KG1 (cell line): Measurements from ENCODE around the gene CLK2.
"Not testable (repeated sequence)": the region's sequence is repeated elsewhere in the genome, so short reads cannot be mapped to it uniquely, and the experiment has no call there.

ENCODE experiments used
- DNase-seq: peaks from one replicate; lab custom pipeline; 2025; lab: John Stamatoyannopoulos, UW

The CLK2 gene

DNA sequence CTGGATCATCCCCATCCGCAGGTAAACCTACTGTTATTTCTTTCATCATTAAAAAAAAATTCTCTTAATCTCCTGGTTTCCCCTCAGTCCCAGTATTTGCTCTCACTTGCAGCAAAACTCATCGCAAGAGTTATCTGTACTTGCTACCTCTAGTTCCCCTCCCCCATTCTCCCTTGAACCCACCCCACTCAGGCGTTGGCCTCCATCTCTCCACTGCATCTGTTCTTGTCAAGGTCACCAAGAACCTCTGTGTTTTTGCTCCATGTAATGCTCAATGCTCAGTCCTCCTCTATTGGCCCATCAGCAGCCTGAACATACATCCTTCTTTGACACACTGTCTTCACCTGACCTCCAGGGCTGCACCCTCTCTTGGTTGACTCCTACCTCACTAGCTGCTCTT is 23.4 kb upstream of the CLK2 start:
- no peak for DNase-seq

DNA sequence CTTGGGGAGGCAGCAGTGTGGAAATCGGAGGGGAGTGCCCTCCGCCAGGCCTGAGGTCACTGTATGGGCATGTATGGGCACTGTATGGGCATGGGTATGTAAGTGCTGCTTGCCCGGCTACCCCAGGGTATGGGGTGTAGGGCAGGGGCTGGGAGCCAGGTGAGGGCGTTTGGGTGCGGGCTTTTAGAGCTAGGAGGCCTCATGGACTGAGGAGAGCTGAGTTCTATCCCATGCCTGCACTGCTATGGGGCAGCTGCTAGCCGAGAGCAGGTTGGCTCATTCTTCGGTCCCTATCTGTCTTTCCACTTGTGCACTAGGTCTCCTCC is 22.6 kb upstream of the CLK2 start:
- no peak for DNase-seq

DNA sequence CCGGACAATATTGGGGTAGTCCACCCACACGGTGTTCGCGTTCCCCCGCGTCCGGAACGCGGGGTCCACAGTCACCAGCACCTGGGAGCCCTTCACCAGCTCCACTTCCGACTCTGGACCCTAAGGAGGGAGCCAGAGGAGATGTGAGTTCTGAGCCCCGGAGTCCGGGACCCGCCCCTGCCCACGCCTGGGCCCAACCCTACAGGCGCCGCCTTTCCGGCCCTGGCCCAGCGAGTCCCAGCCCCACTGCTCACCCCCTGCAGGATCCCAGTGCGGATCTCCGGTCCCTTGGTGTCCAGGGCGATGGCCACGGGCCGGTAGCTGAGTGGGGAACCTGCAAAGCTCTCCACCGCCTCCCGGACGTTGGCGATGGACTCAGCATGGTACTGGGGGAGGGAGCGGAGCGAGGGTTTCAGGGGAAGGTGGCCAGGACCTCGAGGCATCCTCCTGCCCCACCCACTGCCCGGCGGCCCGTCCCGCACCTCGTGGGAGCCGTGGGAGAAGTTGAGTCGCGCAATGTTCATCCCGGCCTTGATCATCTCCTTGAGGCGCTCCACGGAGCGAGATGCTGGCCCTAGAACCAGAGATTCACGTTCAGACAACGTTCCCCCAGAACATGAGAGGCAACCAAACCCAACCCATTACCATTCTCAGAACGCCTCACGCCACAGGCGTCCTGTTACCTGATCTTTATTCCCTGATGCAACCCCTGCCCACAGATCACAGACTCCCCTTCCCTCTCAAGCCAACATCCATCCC is 22.1 kb upstream of the CLK2 start:
- no peak for DNase-seq

DNA sequence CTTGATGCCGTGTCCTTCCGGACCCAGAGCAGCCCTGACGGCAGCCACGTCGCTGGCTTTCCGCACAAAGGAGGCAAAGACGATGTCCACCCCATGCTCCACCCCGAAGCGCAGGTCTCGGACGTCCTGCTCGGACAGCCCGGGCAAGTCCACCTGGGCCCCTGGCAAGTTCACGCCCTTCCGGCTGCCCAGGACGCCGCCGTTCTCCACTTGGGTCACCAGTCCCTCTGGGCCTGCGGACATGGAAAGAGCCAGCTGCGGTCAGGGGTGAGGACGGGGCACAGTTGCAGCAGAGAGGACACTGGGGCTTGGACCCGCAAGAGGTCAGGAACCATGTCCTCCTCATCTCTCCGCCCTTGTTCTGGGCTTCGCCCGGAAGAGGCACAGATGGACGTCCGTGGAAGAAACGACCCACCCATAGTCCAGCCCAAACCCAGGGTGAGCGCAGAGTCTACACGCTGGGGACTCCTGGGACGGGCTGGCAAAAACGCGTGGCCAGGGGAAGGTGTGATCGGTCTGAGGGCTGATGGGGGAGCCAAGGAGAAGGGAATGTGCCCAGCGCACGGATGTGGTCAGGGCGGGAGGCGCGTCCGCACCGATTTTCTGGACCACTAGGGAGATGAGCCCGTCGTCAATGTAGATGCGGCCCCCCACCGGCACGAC is 21.3 kb upstream of the CLK2 start:
- DNase-seq = no peak

DNA sequence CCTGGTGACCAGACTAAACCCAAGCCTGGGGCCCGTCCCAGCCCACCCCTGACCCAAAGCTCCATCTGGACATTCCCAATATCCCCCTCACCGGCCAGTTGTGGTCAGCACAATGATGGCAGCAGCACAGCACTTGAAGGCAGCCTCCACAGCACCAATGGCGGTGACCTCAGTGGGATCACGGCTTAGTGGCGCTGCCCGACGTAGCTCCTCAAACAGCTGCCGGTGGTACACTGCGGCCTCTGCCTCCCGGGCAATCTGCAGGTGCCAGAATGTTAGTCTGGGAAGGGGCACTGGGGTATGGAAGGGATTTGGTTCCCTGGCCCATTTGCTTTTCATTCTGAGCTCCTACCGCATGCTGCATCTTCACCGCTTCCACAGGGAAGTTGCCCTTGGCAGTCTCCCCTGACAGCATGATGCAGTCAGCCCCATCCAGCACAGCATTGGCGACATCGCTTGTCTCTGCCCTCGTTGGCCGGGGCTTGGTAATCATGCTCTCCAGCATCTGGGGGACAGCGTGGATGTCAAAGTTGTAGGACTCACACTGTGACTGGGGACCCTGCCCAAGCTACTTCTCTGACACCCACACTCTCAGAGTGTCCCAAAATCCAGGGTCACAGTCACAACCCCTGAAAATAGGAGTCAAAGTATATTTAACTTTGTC is 19.9 kb upstream of the CLK2 start:
- DNase-seq = no peak

DNA sequence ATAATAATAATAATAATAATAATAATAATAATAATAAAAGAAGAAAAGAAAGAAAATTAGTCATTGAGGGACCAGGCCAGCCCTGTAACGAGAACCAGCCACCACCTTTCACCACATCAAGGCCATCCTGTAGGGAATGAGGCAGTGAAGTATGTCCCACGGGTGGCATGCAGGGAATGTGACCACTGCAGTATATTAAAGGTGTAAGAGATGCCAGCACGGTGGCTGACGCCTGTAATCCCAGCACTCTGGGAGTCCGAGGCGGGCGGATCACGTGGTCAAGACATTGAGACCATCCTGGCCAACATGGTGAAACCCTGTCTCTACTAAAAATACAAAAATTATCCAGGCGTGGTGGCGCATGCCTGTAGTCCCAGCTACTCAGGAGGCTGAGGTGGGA is 17.7 kb upstream of the CLK2 start:
- not testable (repeated sequence) for DNase-seq

DNA sequence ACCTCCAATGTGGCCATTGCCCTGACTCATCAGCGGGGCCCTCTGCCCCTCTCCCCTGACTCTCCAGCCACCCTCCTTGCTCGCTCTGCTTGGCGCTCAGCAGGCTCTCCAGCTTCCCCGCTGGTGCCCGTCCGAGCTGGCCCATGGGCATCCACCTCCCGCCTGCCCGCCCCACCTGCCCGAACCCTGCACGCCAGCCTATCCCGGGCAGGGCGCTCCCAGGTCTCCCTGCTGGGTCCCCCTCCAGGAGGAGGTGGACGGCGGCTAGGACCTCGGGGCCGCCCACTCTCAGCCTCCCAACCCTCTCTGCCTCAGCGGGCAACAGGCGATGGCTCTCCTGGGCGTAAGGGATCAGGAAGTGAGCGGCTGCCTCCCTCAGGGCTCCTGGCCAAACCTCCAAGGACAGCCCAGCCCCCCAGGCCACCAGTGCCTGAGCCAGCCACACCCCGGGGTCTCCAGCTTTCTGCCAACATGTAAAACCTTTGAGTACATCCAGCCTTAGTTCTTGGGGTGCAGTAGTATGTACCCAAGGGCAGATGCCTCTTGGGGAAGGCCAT is 14.8 kb upstream of the CLK2 start:
- DNase-seq = no peak

DNA sequence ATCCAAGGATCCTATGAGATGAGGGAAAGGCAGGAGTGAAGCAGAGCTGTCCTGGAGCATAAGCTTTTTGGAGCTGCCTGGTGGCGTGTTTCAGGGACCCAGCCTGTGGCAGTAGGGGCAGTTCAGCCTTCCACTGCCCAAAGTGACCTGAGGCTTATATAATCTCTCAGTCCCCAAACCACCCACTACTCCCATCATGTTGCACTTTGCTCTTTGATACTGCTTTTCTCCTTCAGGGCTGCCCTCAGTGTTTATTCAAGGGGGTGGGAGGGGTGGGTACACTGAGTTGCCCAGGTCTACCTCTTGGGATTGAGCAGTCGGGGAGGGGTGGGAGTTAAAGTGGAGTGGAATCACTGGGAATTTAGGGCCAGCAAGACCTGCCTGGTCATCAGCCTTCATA is 13.2 kb upstream of the CLK2 start:
- no peak for DNase-seq

DNA sequence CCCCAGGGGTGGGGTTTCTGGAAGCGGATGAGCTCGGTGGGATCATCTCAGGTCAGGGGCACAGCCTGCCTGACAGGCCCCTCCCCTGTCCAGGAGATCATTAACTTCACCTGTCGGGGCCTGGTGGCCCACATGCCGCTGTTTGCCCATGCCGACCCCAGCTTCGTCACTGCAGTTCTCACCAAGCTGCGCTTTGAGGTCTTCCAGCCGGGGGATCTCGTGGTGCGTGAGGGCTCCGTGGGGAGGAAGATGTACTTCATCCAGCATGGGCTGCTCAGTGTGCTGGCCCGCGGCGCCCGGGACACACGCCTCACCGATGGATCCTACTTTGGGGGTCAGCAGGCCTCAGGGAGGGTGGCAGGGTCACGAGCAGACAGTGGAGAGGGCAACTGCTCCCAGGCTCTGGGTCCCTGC is 12.3 kb upstream of the CLK2 start:
- no peak for DNase-seq

DNA sequence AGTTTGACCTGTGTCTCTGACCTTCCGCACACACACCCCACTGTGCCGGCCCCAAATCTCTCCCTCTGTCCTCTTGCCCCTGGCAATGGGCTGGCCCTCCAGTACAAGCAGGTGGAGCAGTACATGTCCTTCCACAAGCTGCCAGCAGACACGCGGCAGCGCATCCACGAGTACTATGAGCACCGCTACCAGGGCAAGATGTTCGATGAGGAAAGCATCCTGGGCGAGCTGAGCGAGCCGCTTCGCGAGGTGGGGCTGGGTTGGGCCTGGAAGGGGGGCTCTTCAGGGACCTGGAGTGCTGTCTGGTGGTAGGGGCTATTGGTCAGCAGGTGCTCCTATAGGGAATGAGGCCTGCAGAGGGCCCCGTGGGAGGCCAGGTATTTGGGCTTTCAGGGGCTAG is 11.8 kb upstream of the CLK2 start:
- DNase-seq = no peak

DNA sequence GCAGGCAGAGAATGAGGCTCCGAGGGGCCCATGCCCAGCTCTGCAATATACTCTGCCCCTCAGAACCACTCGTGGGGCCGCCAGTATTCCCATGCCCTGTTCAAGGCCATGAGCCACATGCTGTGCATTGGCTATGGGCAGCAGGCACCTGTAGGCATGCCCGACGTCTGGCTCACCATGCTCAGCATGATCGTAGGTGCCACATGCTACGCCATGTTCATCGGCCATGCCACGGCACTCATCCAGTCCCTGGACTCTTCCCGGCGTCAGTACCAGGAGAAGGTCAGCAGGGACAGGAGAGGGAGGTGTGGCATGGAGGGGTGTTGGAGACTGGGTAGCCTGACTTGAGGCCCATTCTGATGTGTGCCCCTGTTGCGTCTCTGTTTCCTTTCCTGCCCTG is 11.2 kb upstream of the CLK2 start:
- no peak for DNase-seq

DNA sequence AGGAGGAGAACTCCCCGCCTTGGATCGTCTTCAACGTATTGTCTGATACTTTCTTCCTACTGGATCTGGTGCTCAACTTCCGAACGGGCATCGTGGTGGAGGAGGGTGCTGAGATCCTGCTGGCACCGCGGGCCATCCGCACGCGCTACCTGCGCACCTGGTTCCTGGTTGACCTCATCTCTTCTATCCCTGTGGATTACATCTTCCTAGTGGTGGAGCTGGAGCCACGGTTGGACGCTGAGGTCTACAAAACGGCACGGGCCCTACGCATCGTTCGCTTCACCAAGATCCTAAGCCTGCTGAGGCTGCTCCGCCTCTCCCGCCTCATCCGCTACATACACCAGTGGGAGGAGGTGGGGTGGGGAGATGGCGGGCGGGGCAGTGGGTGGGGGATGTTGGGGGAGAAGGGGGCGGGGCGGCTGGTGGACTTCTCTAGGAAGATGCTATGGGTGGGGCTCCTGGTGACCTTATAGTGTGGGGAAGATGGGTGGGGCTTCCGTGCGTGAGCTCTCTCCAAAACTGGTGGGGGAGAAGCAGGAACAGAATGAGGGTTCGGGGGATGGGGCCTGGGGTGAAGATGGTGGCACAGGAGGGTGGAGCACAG is 9.3 kb upstream of the CLK2 start:
- DNase-seq = no peak

DNA sequence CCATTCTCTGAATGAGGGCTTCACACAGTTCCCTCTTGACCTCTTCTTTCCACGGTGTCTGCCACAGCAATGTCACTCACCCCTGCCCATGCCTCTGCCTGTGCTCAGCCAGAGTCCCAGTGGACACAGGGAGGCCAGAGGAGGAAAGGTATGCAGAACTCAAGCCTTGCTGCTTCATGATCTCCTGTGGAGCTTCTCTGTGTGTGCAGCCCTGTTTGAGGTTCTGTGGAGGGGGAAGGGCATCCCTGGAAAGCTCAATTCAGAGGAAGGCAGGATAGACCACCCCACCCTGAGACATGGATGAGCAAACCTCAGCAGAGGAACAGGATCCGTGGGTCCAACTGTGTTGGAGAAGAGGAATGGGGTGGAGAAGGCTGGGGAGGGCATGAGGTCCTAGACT is 6.0 kb upstream of the CLK2 start:
- DNase-seq = no peak

DNA sequence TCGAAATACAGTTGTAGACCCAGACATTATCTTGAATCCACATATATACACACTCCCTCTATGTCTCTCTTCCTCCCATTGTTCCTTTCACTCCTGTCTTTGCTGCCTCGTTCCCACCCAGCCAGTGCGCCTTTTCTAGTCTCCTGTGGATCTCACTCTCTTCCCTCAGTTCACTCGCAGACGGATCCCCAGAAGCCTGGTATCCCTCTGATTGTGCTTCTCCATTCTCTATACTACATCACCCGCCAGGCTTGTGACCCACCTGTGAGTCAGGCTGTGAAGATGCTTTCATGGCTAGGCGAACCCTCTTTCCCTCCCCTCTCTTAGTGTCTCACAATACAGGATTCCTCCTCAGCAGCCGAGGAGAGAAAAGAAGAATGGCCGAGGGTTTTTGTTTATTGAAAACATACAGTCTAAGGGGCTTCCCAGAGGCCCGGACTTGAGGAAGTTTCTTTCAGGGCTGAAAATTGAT is 5.4 kb upstream of the CLK2 start:
- no peak for DNase-seq

DNA sequence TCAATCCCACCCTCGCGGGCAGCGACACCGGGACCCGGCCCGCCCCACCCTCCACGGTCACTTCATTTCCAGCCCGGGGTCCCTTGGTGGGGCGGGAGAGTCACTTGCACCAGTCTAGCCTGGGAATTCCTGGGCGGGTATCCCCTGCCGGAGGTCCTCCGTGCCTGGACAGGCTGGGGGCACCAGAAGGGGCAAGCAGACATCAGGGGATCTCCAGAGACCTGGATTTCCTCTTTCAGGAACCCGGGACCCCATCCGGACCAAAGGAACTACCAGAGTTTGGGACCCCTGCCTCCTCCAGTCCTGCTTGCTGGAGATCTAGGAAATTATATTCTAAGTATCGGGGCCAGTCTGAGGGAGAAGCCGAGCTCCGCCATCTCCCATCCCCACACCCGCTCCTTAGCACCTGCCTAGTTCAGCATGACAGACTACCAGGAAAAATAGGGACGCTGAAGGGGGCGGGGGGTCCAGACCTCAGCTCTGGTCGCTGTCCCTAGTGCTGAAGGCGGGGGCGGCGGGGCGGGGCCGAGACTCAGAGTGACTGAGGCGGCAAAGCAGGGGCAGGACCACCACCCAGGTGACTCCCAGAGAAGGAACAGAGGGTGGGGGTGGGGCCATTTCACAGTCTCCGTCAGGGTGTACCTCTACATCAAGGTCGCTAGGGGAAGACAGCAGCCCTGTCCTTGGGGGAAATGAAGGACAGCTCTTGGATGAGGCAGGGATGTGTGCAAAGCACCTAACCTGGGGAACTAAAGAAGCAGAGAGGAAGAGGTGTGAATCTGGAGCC is 4.8 kb upstream of the CLK2 start:
- DNase-seq = no peak

DNA sequence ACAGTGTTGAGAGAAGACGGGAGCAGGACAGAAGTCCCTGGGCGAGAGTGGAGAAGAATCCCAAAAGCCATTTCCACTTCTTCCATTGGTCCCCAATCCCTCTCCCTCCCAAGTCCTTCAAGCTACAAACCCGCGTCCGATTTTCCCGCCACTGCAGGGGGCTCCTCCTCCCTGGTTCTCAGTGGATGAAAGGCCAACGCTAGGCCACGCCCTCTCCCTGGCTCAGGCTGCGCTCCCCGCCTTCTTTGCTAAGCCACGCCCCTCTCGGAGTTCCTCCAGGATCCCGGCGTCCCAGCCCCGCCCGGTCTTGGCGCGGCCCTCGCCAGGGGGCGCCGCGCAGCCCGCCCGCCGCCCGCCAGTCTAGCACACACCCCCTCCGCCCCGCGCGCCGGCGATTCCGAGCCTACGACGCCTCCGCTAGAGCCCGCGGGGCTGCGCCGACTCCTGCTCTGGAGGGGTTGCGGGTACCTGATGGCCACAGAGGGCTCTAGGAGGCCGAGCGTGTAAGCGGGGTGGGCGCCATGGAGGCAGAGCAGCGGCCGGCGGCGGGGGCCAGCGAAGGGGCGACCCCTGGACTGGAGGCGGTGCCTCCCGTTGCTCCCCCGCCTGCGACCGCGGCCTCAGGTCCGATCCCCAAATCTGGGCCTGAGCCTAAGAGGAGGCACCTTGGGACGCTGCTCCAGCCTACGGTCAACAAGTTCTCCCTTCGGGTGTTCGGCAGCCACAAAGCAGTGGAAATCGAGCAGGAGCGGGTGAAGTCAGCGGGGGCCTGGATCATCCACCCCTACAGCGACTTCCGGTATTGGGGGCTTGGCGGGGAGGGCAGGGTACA is 4.0 kb upstream of the CLK2 start, which contains the start of gene HCN3:
TSS of gene HCN3 (plus strand) at position 394 of the 832 bp plus-strand sequence. CDS start at position 522, 128 bp downstream.
- peak; percentile 78 for DNase-seq

DNA sequence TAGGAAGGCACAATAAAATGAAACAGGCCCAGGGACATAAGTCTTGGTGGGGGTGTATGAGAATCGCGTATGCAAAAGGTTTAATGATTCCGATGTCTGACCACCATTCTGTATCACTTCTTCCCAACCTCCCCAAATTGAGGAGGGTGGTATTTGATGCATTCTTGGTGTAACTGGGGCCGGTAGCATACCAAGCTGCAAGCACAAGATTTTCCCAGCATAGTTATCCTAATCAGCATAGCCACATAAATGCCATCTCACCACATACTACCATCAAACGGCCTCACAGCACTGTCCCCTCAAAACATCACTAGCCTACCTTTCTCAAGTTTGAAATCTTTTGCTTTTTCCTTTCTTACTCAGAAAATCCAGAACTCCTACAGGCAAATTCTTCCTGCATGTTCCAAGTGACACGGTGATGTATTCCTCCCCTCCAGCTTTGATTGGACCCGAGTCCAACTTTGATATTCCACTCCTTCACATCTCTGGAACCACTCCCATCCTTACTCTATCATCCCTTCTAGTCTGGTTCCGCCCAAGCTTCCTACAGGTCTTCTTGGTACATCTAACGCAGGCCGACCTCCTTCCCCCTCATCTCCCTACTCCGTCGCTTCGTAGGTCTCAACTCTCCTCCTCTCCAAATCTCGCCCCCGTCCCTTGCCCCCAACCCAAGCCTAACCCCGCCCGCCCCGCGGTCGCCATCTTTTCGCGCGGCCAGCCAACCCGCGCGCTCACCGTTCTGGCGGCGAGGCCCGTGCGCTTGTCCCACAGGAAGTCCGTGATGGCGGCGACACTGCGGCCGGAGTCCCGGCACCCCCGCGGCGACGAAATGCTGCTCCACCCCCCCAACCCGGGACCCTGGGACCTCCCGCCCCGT is 600 bp downstream of the CLK2 start:
- no peak for DNase-seq

DNA sequence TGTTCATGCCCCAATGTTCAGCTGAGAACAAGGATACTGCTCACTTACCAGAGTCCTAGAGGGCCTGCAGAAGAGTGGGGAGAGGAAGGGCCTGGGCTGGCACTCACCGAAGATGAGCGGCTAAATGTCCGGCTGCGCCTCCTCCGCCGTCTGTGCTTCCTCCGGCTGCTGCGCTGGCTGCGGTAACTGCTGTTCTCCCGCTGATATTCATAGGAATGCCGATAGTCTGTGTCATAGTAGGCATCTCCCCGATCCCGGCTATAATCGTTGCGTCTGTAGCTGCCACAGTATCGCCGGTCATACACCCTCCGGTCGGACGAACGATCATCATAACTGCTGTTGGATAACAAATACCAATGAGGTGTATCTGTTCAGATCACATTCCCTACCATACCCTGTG is 3.9 kb downstream of the CLK2 start:
- no peak for DNase-seq

DNA sequence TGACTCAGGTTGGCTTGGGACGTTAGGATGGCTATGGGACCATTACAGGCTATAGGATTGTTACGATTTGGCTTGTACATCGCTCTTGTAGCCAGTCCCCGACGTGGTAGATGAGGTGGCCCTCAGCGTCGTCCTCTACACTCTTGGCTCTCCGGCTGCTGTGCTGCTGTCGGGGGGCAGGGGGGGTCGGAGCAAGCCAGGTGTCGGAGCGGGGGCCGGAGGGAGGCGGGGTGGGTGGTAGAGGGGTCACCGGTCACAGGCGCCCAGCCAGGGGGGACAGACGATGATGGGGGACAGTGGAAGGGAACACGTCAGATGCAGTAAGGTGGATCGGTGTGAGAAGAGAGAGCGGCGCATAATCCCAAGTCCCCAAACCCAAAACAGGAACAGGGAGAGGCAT is 4.7 kb downstream of the CLK2 start:
- DNase-seq = no peak

DNA sequence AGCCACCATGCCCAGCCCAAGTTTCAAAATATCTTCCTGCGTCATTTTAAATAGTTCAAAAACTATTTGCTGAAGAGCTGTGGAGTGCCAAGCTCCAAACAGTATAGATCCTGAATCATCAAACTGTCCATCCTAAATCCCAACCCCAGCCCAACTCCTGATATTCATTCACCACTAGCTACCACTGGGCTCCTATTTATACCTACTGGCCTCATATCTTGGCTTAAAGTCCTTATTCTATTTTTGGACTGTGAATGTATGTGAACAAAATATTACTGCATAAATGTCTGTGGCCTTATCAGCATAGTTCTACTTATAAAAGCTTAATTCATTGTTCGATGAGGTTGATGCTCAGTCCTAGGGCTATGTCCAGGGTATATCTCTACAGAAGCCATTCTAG is 5.9 kb downstream of the CLK2 start:
- DNase-seq = no peak
